Neural cell (in vitro differentiated cells): ENCODE measurements around the gene TUBA4B.
"Not testable (repeated sequence)": the region's sequence is repeated elsewhere in the genome, so short reads cannot be mapped to it uniquely, and the experiment has no call there.

Experiments
- CTCF ChIP-seq: fragments of 450-650 bp; IDR thresholded peaks from 2 replicates; pipeline ENCODE4 v1.5.1; 2014; ENCODE audit warnings: antibody characterized with exemption, mild to moderate bottlenecking, moderate library complexity; ENCODE audit not compliant: poor library complexity, severe bottlenecking
- EP300 ChIP-seq: fragments of 450-650 bp; conservative IDR thresholded peaks from 2 replicates; pipeline ENCODE4 v1.6.1; 2014; ENCODE audit warnings: antibody characterized with exemption, mild to moderate bottlenecking, moderate library complexity; ENCODE audit not compliant: poor library complexity, severe bottlenecking
- EZH2 ChIP-seq: fragments of 200-600, 300-800 bp; shearing (Covaris generic), sonication (generic); IDR thresholded peaks from 2 replicates; pipeline ENCODE4 v1.6.1; 2014; ENCODE audit warnings: antibody characterized with exemption, low read length, borderline replicate concordance, mild to moderate bottlenecking; ENCODE audit not compliant: insufficient read depth, poor library complexity, severe bottlenecking
- MXI1 ChIP-seq: fragments of 450-650 bp; conservative IDR thresholded peaks from 2 replicates; pipeline ENCODE4 v1.6.1; 2014; ENCODE audit warnings: antibody characterized with exemption, mild to moderate bottlenecking; ENCODE audit not compliant: poor library complexity, severe bottlenecking
- POLR2AphosphoS5 ChIP-seq: IDR thresholded peaks from 2 replicates; pipeline ENCODE4 v1.6.1; 2012
- RAD21 ChIP-seq: fragments of 450-650 bp; conservative IDR thresholded peaks from 2 replicates; pipeline ENCODE4 v1.6.1; 2014; ENCODE audit warnings: antibody characterized with exemption, mild to moderate bottlenecking, moderate library complexity
- SMC3 ChIP-seq: fragments of 450-650 bp; conservative IDR thresholded peaks from 2 replicates; pipeline ENCODE4 v1.6.1; 2014; ENCODE audit warnings: antibody characterized with exemption, mild to moderate bottlenecking, moderate library complexity; ENCODE audit not compliant: poor library complexity
- TAF1 ChIP-seq: IDR thresholded peaks from 2 replicates; pipeline ENCODE4 v1.6.1; 2012; ENCODE audit warnings: low read depth
- TF ChIP-seq, protein P1 (sequence below): IDR thresholded peaks from 2 replicates; pipeline ENCODE4 v1.6.1; 2012; ENCODE audit warnings: borderline replicate concordance

DNA sequence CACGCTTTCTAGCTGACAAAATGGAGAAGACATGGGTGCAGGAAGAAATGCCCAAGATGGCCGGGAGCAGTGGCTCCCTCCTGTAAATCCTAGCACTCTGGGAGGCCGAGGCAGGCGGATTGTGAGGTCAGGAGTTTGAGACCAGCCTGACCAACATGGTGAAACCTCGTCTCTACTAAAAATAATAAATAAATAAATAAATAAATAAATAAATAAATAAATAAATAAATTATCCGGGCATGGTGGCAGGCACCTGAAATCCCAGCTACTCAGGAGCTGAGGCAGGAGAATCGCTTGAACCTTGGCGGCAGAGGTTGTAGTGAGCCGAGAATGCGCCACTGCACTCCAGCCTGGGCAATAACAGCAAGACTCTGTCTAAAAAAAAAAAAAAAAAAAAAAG lies 5.9 kb downstream of the TUBA4B start:
- not testable (repeated sequence) for TF ChIP-seq CTCF, RAD21, TAF1, MXI1, EZH2, POLR2AphosphoS5, EP300, SMC3
- TF ChIP-seq, protein P1, sequence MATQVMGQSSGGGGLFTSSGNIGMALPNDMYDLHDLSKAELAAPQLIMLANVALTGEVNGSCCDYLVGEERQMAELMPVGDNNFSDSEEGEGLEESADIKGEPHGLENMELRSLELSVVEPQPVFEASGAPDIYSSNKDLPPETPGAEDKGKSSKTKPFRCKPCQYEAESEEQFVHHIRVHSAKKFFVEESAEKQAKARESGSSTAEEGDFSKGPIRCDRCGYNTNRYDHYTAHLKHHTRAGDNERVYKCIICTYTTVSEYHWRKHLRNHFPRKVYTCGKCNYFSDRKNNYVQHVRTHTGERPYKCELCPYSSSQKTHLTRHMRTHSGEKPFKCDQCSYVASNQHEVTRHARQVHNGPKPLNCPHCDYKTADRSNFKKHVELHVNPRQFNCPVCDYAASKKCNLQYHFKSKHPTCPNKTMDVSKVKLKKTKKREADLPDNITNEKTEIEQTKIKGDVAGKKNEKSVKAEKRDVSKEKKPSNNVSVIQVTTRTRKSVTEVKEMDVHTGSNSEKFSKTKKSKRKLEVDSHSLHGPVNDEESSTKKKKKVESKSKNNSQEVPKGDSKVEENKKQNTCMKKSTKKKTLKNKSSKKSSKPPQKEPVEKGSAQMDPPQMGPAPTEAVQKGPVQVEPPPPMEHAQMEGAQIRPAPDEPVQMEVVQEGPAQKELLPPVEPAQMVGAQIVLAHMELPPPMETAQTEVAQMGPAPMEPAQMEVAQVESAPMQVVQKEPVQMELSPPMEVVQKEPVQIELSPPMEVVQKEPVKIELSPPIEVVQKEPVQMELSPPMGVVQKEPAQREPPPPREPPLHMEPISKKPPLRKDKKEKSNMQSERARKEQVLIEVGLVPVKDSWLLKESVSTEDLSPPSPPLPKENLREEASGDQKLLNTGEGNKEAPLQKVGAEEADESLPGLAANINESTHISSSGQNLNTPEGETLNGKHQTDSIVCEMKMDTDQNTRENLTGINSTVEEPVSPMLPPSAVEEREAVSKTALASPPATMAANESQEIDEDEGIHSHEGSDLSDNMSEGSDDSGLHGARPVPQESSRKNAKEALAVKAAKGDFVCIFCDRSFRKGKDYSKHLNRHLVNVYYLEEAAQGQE = not testable (repeated sequence)
